ENCODE measurements around the gene CFAP46. TPM values are rescaled to one million over a fixed set of nuclear protein-coding genes. Genes with fewer than 3 reads are reported as not detected.

Gene CFAP46
- total and polyA plus RNA-seq, 2 of the 4 experiments (the other 2 are of a cell fraction), result 1.3 to 1.8 TPM

- BruUV-seq (replicated peaks), result no TSS peak
- Histone ChIP-seq H2BK20ac (ENCODE audit: low read depth, low read length) (no peak overlapping the region), H3K9ac (ENCODE audit: low read depth, low read length) (no peak overlapping the region), H4K20me1 (ENCODE audit: insufficient read depth, low read length) (no peaks in the 10 kb centered on the region), H3K4me2 (ENCODE audit: low read depth, low read length) (no peak overlapping the region), H2AK9ac (replicated peaks; ENCODE audit: low read depth, low read length, poor library complexity) (no peak overlapping the region), H3K79me1 (ENCODE audit: low read depth in 1 of 2, low read length in 2 of 2) (no peaks in the 10 kb centered on the region), H2BK5ac (ENCODE audit: low read depth, low read length, poor library complexity, severe bottlenecking) (no peak overlapping the region), H3K27me3 (ENCODE audit: control insufficient read depth, insufficient read depth, low read length) (no peaks in the 10 kb centered on the region), H2BK15ac (ENCODE audit: low read depth, low read length) (no peak overlapping the region), H3K9me1 (ENCODE audit: insufficient read depth, low read length) (no peaks in the 10 kb centered on the region), H2AFZ (replicated peaks; ENCODE audit: low read length, poor library complexity) (no peak overlapping the region), H3K36me3 (ENCODE audit: control insufficient read depth, insufficient read depth, low read length) (no peaks in the 10 kb centered on the region), H4K91ac (ENCODE audit: insufficient read depth, low read depth, low read length) (no peak overlapping the region), H3K4me1 (ENCODE audit: control insufficient read depth, insufficient read depth, low read length) (no peaks in the 10 kb centered on the region), H3K14ac (replicated peaks; ENCODE audit: low read depth, low read length) (no peak overlapping the region), H4K8ac (ENCODE audit: low read depth in 2 of 2, low read length in 2 of 2) (no peak overlapping the region), H3K23ac (ENCODE audit: low read depth, low read length) (no peak overlapping the region), H3K27ac (ENCODE audit: insufficient read depth, low read length) (no peak overlapping the region), H3K9me3 (ENCODE audit: control insufficient read depth, insufficient read depth, low read length) (no peaks in the 10 kb centered on the region), H3K4me3 (ENCODE audit: insufficient read depth, low read depth, low read length) (no peak overlapping the region), H3K56ac (ENCODE audit: extremely low read depth, insufficient read depth, low read length) (no peak overlapping the region), H3K4ac (ENCODE audit: low read depth, low read length) (no peak overlapping the region), H3K18ac (ENCODE audit: low read depth, low read length) (no peak overlapping the region), H4K5ac (ENCODE audit: low read depth, low read length) (no peak overlapping the region), H2BK120ac (ENCODE audit: low read depth, low read length) (no peak overlapping the region), H2AK5ac (ENCODE audit: low read depth, low read length) (no peak overlapping the region)
- in situ Hi-C loops (cut with MboI; ENCODE audit: low sequenced_read_pairs), result no loop called here
- WGBS, 2 experiments (ENCODE audit: extremely low coverage in 2 of 2, insufficient read length in 1 of 2), result 90% methylated on average over 15 of the region's 31 CpGs; no CpG with 5 or more reads in 1 of the 2 experiments
- intact Hi-C loops (cut with micrococcal nuclease), result no loop called here
- CTCF ChIA-PET, result no interaction called here
- TF ChIP-seq BHLHE40 (IDR thresholded peaks at IDR 0.05; ENCODE audit: low read depth, low read length), result no peak
- TF ChIP-seq SMC3 (IDR thresholded peaks at IDR 0.05; ENCODE audit: low read depth, low read length), result no peak
- TF ChIP-seq CTCF (conservative IDR thresholded peaks at IDR 0.05; ENCODE audit: low read depth, low read length), result no peak
- TF ChIP-seq RCOR1 (IDR thresholded peaks at IDR 0.05; ENCODE audit: insufficient replicate concordance, low read length), result no peak
- no peak for TF ChIP-seq ELK1 (IDR thresholded peaks at IDR 0.05; ENCODE audit: borderline replicate concordance, low read depth, low read length)
- no peak for TF ChIP-seq CHD1 (IDR thresholded peaks at IDR 0.05; ENCODE audit: low read depth, low read length)
- TF ChIP-seq MAFK (IDR thresholded peaks at IDR 0.05; ENCODE audit: low read depth, low read length), result no peak
- TF ChIP-seq NFE2L2 (IDR thresholded peaks at IDR 0.05; ENCODE audit: low read depth, low read length), result no peak
- POLR2A ChIA-PET (ENCODE audit: unreplicated experiment), result no interaction called here
- ATAC-seq (ENCODE audit: low read depth) (no peak), DNase-seq (no peak)
- dilution Hi-C loops (cut with HindIII; ENCODE audit: low sequenced_read_pairs, unreplicated experiment), result no loop called here
Observed at GRCh38 chr10:132916956-132917666, 25.3 kb downstream of the CFAP46 start.
